Iris pigment epithelial cell (primary cell): ENCODE results near the gene SEC24B.
"Not testable (repeated sequence)": the region's sequence is repeated elsewhere in the genome, so short reads cannot be mapped to it uniquely, and the experiment has no call there.

Source experiments
- DNase-seq: peaks from one replicate; pipeline ENCODE4 v3.0.0-alpha.2; 2011; ENCODE audit warnings: low read depth

Gene SEC24B

GRCh38 chr4:109578846-109579245 lies 145.2 kb downstream of the SEC24B start:
- DNase-seq, result no peak

GRCh38 chr4:109579997-109580396 lies 146.4 kb downstream of the SEC24B start:
- not testable (repeated sequence) for DNase-seq

- peak; percentile 14 for DNase-seq
Measured at GRCh38 chr4:109588176-109588575, 154.6 kb downstream of the SEC24B start.

GRCh38 chr4:109589119-109589518 lies 155.5 kb downstream of the SEC24B start:
- no peak for DNase-seq

- no peak for DNase-seq
Measured at GRCh38 chr4:109589605-109590004, 156.0 kb downstream of the SEC24B start.
